WTC11 (cell line): ENCODE data around the gene KIDINS220. TPM values are rescaled to one million over a fixed set of nuclear protein-coding genes. Genes with fewer than 3 reads are reported as not detected.

Experiments
- ATAC-seq: fragments of 200-7000 bp; cut with Tn5 transposase; 2 replicates; pipeline ENCODE4 v1.10.0; 2021; ENCODE audit warnings: mild to moderate bottlenecking, moderate library complexity
- CTCF ChIA-PET: fragments of 300-600 bp; sonication (Branson Sonifier 250); formaldehyde crosslinking; loops from one replicate; lab custom pipeline; 2021; ENCODE audit warnings: antibody characterized with exemption; lab: Charles Lee
- POLR2A ChIA-PET: fragments of 350-600 bp; sonication (Branson Sonifier 250); formaldehyde crosslinking; loops from one replicate; lab custom pipeline; 2021; ENCODE audit warnings: antibody characterized with exemption; lab: Charles Lee
- DNase-seq: peaks from one replicate; pipeline ENCODE4 v3.0.0; 2021; ENCODE audit warnings: low spot score
- H3K27ac Mint-ChIP-seq: 2 replicates; pipeline ENCODE4 v1.8.0; 2021; ENCODE audit warnings: mixed read lengths
- H3K27me3 Mint-ChIP-seq: 2 replicates; pipeline ENCODE4 v1.8.0; 2021; ENCODE audit warnings: low read depth, mild to moderate bottlenecking, moderate library complexity, mixed read lengths
- H3K36me3 Mint-ChIP-seq: 2 replicates; pipeline ENCODE4 v1.8.0; 2021; ENCODE audit warnings: mixed read lengths
- H3K4me1 Mint-ChIP-seq: 2 replicates; pipeline ENCODE4 v1.8.0; 2022; ENCODE audit warnings: mixed read lengths
- H3K4me3 Mint-ChIP-seq: 2 replicates; pipeline ENCODE4 v1.8.0; 2021; ENCODE audit warnings: mild to moderate bottlenecking, moderate library complexity, mixed read lengths
- H3K9me3 Mint-ChIP-seq: 2 replicates; pipeline ENCODE4 v1.8.0; 2021; ENCODE audit warnings: mixed read lengths
- CREB1 ChIP-seq: sonication (generic); formaldehyde crosslinking; IDR thresholded peaks from 2 replicates; pipeline ENCODE4 v1.8.0; 2023; ENCODE audit warnings: mild to moderate bottlenecking, missing genetic modification reagents
- FOXJ3 ChIP-seq: sonication (generic); formaldehyde crosslinking; IDR thresholded peaks from 2 replicates; pipeline ENCODE4 v1.9.0; 2021; ENCODE audit warnings: missing genetic modification reagents, mild to moderate bottlenecking, borderline replicate concordance
- GRHL2 ChIP-seq: fragments of 250-450 bp; sonication (Bioruptor Pico); IDR thresholded peaks from 2 replicates; pipeline ENCODE4 v1.8.0; 2022; ENCODE audit warnings: mild to moderate bottlenecking, moderate library complexity; ENCODE audit not compliant: insufficient replicate concordance, severe bottlenecking
- JUN ChIP-seq: sonication (generic); formaldehyde crosslinking; IDR thresholded peaks from 2 replicates; pipeline ENCODE4 v1.8.0; 2023; ENCODE audit warnings: mild to moderate bottlenecking, missing genetic modification reagents
- MYBL2 ChIP-seq: sonication (generic); formaldehyde crosslinking; IDR thresholded peaks from 2 replicates; pipeline ENCODE4 v1.8.1; 2023; ENCODE audit warnings: mild to moderate bottlenecking, moderate library complexity, missing genetic modification reagents
- NFE2L1 ChIP-seq: sonication (generic); formaldehyde crosslinking; IDR thresholded peaks from 2 replicates; pipeline ENCODE4 v1.8.1; 2023; ENCODE audit warnings: missing genetic modification reagents
- SOX15 ChIP-seq: fragments of 250-450 bp; sonication (Bioruptor Pico); IDR thresholded peaks from 2 replicates; pipeline ENCODE4 v1.9.0; 2021; ENCODE audit warnings: mild to moderate bottlenecking
- TP53 ChIP-seq: sonication (generic); formaldehyde crosslinking; IDR thresholded peaks from 2 replicates; pipeline ENCODE4 v1.8.1; 2023; ENCODE audit warnings: mild to moderate bottlenecking, missing genetic modification reagents
- ZNF219 ChIP-seq: sonication (generic); formaldehyde crosslinking; IDR thresholded peaks from 2 replicates; pipeline ENCODE4 v1.8.0; 2023; ENCODE audit warnings: missing genetic modification reagents, mild to moderate bottlenecking, borderline replicate concordance
- total RNA-seq: library from RNA; stranded (reverse); gene quantifications from 3 replicates; pipeline ENCODE4 v1.2.3, GENCODE V29; 2021
- TF ChIP-seq, protein P1 (sequence below): sonication (generic); formaldehyde crosslinking; IDR thresholded peaks from 2 replicates; pipeline ENCODE4 v1.8.1; 2023; ENCODE audit warnings: mild to moderate bottlenecking, missing genetic modification reagents
- TF ChIP-seq, protein P2 (sequence below): sonication (generic); formaldehyde crosslinking; IDR thresholded peaks from 2 replicates; pipeline ENCODE4 v1.8.0; 2023; ENCODE audit warnings: mild to moderate bottlenecking, missing genetic modification reagents
- TF ChIP-seq, protein P3 (sequence below): sonication (generic); formaldehyde crosslinking; IDR thresholded peaks from 2 replicates; pipeline ENCODE4 v1.8.1; 2022; ENCODE audit warnings: low read depth, mild to moderate bottlenecking, moderate library complexity, missing genetic modification reagents, borderline replicate concordance
- TF ChIP-seq, protein P4 (sequence below): sonication (generic); formaldehyde crosslinking; IDR thresholded peaks from 2 replicates; pipeline ENCODE4 v1.8.1; 2023; ENCODE audit warnings: mild to moderate bottlenecking, moderate library complexity, missing genetic modification reagents
- TF ChIP-seq, protein P5 (sequence below): sonication (generic); formaldehyde crosslinking; IDR thresholded peaks from 2 replicates; pipeline ENCODE4 v1.8.1; 2023; ENCODE audit warnings: mild to moderate bottlenecking, missing genetic modification reagents
- TF ChIP-seq, protein P6 (sequence below): sonication (generic); formaldehyde crosslinking; IDR thresholded peaks from 2 replicates; pipeline ENCODE4 v1.8.1; 2022; ENCODE audit warnings: mild to moderate bottlenecking, missing genetic modification reagents, moderate library complexity, borderline replicate concordance
- TF ChIP-seq, protein P7 (sequence below): sonication (generic); formaldehyde crosslinking; IDR thresholded peaks from 2 replicates; pipeline ENCODE4 v1.8.1; 2022; ENCODE audit warnings: mild to moderate bottlenecking, moderate library complexity, missing genetic modification reagents

Gene KIDINS220
- total RNA-seq, 1 experiment from 2014 or later = 23.9 TPM

DNA sequence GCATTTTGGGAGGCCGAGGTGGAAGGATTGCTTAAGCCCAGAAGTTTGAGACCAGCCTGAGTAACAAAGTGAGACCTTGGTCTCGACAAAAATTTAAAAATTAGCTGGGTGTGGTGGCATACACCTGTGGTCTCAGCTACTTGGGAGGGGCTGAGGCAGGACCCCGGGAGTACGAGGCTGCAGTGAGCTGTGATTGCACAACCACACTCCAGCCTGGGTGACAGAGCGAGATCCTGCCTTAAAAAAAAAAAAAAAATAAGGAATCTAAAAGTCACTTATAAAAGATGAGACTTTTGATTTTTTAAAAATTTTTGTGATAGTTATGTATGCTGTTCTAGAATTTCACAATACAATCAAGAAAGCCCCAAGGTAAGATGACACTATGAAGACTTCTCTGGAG is 122.4 kb downstream of the KIDINS220 start (continued):
- TF ChIP-seq, protein P1, sequence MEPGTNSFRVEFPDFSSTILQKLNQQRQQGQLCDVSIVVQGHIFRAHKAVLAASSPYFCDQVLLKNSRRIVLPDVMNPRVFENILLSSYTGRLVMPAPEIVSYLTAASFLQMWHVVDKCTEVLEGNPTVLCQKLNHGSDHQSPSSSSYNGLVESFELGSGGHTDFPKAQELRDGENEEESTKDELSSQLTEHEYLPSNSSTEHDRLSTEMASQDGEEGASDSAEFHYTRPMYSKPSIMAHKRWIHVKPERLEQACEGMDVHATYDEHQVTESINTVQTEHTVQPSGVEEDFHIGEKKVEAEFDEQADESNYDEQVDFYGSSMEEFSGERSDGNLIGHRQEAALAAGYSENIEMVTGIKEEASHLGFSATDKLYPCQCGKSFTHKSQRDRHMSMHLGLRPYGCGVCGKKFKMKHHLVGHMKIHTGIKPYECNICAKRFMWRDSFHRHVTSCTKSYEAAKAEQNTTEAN (CRISPR knock-in tag) = no peak
- TF ChIP-seq CREB1 (CRISPR knock-in tag) = no peak
- TF ChIP-seq, all 79 proteins: peak for 0

DNA sequence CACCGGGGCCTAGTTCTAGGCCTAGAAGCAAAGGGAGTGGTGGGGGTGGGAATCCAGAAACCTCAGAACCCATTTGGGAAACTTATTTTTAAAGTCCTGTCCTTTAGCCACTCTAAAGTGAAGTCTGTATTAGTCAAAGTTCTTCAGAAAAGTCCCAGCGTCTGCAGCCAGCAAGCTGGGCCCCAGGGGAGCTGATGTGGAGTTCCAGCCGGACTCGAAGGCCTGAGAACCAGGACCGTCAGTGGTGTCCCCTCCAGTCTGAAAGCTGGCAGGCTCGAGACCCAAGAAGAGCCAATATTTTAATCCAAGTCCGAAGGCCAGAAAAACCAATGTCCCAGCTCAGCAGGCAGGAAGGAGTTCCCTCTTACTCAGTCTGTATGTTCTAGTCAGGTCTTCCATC is 123.1 kb downstream of the KIDINS220 start:
- ChIA-PET CTCF (interaction anchor here (0.9 kb wide), 1 partner anchor 21 kb away, joined by 4 read pairs; no protein-coding TSS in a partner anchor), POLR2A (no interaction called here)
- Mint-ChIP-seq H3K9me3 (peaks cover 13% of the 10 kb centered on the region), H3K27me3 (no peaks in the 10 kb centered on the region), H3K36me3 (0 out of 2 replicates have a peak, but pooled peaks cover 3% of the 10 kb centered on the region), H3K4me1 (peaks cover 6% of the 10 kb centered on the region), H3K27ac (no peak overlapping the region), H3K4me3 (no peak overlapping the region)
- no peak for ATAC-seq
- TF ChIP-seq, protein P2, sequence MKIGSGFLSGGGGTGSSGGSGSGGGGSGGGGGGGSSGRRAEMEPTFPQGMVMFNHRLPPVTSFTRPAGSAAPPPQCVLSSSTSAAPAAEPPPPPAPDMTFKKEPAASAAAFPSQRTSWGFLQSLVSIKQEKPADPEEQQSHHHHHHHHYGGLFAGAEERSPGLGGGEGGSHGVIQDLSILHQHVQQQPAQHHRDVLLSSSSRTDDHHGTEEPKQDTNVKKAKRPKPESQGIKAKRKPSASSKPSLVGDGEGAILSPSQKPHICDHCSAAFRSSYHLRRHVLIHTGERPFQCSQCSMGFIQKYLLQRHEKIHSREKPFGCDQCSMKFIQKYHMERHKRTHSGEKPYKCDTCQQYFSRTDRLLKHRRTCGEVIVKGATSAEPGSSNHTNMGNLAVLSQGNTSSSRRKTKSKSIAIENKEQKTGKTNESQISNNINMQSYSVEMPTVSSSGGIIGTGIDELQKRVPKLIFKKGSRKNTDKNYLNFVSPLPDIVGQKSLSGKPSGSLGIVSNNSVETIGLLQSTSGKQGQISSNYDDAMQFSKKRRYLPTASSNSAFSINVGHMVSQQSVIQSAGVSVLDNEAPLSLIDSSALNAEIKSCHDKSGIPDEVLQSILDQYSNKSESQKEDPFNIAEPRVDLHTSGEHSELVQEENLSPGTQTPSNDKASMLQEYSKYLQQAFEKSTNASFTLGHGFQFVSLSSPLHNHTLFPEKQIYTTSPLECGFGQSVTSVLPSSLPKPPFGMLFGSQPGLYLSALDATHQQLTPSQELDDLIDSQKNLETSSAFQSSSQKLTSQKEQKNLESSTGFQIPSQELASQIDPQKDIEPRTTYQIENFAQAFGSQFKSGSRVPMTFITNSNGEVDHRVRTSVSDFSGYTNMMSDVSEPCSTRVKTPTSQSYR (CRISPR knock-in tag) = no peak
- no peak for TF ChIP-seq TP53 (CRISPR knock-in tag)
- no peak for TF ChIP-seq ZNF219 (CRISPR knock-in tag)
- TF ChIP-seq, all 79 proteins: peak for 0
- DNase-seq = no peak

DNA sequence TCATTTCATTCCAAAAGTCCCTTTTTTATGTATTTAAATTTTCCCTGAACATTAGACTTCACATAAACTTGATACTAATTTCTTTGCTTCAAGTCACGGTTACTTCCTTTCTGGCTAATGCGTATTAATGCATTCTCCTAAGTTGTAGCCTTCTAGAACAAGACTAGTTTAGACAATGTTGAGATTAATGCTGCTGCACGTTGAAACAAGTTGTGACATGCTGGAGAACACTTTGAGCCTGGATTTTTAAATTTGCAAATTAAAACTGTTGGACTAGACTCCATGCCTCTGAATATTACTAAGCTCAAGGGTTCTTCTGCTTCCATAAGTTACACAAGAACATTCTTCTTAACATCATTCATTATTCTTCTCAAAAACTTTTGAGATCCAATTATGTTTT is 126.5 kb downstream of the KIDINS220 start:
- Mint-ChIP-seq H3K36me3 (0 out of 2 replicates have a peak, but pooled peaks cover 3% of the 10 kb centered on the region), H3K27ac (no peak overlapping the region), H3K4me3 (no peak overlapping the region), H3K27me3 (no peaks in the 10 kb centered on the region), H3K4me1 (peaks cover 6% of the 10 kb centered on the region), H3K9me3 (peaks cover 11% of the 10 kb centered on the region)
- POLR2A ChIA-PET = no interaction called here
- ATAC-seq = no peak
- DNase-seq = no peak
- CTCF ChIA-PET = interaction anchor here (0.5 to 1.6 kb wide), 2 partner anchors 18 to 577 kb away, joined by 3 to 5 read pairs; no protein-coding TSS in a partner anchor
- TF ChIP-seq, protein P3, sequence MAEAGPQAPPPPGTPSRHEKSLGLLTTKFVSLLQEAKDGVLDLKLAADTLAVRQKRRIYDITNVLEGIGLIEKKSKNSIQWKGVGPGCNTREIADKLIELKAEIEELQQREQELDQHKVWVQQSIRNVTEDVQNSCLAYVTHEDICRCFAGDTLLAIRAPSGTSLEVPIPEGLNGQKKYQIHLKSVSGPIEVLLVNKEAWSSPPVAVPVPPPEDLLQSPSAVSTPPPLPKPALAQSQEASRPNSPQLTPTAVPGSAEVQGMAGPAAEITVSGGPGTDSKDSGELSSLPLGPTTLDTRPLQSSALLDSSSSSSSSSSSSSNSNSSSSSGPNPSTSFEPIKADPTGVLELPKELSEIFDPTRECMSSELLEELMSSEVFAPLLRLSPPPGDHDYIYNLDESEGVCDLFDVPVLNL (CRISPR knock-in tag) = no peak
- TF ChIP-seq ZNF219 (CRISPR knock-in tag) (no peak), GRHL2 (CRISPR knock-in tag) (no peak), JUN (no peak), MYBL2 (no peak), SOX15 (CRISPR knock-in tag) (no peak), FOXJ3 (no peak), NFE2L1 (no peak)
- TF ChIP-seq, protein P4, sequence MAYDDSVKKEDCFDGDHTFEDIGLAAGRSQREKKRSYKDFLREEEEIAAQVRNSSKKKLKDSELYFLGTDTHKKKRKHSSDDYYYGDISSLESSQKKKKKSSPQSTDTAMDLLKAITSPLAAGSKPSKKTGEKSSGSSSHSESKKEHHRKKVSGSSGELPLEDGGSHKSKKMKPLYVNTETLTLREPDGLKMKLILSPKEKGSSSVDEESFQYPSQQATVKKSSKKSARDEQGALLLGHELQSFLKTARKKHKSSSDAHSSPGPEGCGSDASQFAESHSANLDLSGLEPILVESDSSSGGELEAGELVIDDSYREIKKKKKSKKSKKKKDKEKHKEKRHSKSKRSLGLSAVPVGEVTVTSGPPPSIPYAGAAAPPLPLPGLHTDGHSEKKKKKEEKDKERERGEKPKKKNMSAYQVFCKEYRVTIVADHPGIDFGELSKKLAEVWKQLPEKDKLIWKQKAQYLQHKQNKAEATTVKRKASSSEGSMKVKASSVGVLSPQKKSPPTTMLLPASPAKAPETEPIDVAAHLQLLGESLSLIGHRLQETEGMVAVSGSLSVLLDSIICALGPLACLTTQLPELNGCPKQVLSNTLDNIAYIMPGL (CRISPR knock-in tag) = no peak
- TF ChIP-seq, protein P5, sequence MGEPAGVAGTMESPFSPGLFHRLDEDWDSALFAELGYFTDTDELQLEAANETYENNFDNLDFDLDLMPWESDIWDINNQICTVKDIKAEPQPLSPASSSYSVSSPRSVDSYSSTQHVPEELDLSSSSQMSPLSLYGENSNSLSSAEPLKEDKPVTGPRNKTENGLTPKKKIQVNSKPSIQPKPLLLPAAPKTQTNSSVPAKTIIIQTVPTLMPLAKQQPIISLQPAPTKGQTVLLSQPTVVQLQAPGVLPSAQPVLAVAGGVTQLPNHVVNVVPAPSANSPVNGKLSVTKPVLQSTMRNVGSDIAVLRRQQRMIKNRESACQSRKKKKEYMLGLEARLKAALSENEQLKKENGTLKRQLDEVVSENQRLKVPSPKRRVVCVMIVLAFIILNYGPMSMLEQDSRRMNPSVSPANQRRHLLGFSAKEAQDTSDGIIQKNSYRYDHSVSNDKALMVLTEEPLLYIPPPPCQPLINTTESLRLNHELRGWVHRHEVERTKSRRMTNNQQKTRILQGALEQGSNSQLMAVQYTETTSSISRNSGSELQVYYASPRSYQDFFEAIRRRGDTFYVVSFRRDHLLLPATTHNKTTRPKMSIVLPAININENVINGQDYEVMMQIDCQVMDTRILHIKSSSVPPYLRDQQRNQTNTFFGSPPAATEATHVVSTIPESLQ (CRISPR knock-in tag) = no peak
- TF ChIP-seq, protein P6, sequence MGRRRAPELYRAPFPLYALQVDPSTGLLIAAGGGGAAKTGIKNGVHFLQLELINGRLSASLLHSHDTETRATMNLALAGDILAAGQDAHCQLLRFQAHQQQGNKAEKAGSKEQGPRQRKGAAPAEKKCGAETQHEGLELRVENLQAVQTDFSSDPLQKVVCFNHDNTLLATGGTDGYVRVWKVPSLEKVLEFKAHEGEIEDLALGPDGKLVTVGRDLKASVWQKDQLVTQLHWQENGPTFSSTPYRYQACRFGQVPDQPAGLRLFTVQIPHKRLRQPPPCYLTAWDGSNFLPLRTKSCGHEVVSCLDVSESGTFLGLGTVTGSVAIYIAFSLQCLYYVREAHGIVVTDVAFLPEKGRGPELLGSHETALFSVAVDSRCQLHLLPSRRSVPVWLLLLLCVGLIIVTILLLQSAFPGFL (CRISPR knock-in tag) = no peak
- TF ChIP-seq, protein P2 (CRISPR knock-in tag) = no peak
- TF ChIP-seq, protein P7, sequence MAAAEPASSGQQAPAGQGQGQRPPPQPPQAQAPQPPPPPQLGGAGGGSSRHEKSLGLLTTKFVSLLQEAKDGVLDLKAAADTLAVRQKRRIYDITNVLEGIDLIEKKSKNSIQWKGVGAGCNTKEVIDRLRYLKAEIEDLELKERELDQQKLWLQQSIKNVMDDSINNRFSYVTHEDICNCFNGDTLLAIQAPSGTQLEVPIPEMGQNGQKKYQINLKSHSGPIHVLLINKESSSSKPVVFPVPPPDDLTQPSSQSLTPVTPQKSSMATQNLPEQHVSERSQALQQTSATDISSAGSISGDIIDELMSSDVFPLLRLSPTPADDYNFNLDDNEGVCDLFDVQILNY (CRISPR knock-in tag) = no peak
